ENCODE measurements around the gene GPC6. TPM values are rescaled to one million over a fixed set of nuclear protein-coding genes. Genes with fewer than 3 reads are reported as not detected.

GPC6 gene
- total RNA-seq, 2 experiments from 2014 or later = not detected

GRCh38 chr13:93687261-93687660 lies 460.7 kb downstream of the GPC6 start:
- Mint-ChIP-seq H3K4me1 (ENCODE audit: low read depth) (no peaks in the 10 kb centered on the region), H3K36me3 (no peaks in the 10 kb centered on the region), H3K4me3 (no peak overlapping the region), H3K27me3 (peaks cover 3% of the 10 kb centered on the region), H3K9me3 (no peaks in the 10 kb centered on the region), H3K27ac (no peak overlapping the region)
- intact Hi-C loops (cut with micrococcal nuclease) = no loop called here
- DNase-seq = no peak
- ChIA-PET CTCF (no interaction called here), POLR2A (no interaction called here)

- DNase-seq = no peak
- intact Hi-C loops (cut with micrococcal nuclease) = no loop called here
- CTCF ChIA-PET = no interaction called here
- H3K36me3 Mint-ChIP-seq = no peaks in the 10 kb centered on the region
- peaks cover 3% of the 10 kb centered on the region for H3K27me3 Mint-ChIP-seq
- no peak overlapping the region for H3K27ac Mint-ChIP-seq
- no peak overlapping the region for H3K4me3 Mint-ChIP-seq
- no peaks in the 10 kb centered on the region for H3K4me1 Mint-ChIP-seq (ENCODE audit: low read depth)
- no peaks in the 10 kb centered on the region for H3K9me3 Mint-ChIP-seq
- POLR2A ChIA-PET = no interaction called here
These were observed 462.7 kb downstream of the GPC6 start for GRCh38 chr13:93689333-93689732.

GRCh38 chr13:93690139-93690538 lies 463.5 kb downstream of the GPC6 start:
- Mint-ChIP-seq H3K9me3 (no peaks in the 10 kb centered on the region), H3K4me3 (no peak overlapping the region), H3K27ac (no peak overlapping the region), H3K36me3 (no peaks in the 10 kb centered on the region), H3K4me1 (ENCODE audit: low read depth) (no peaks in the 10 kb centered on the region), H3K27me3 (peaks cover 3% of the 10 kb centered on the region)
- ChIA-PET CTCF (no interaction called here), POLR2A (no interaction called here)
- no peak for DNase-seq
- intact Hi-C loops (cut with micrococcal nuclease) = no loop called here

GRCh38 chr13:93698016-93698613 lies 471.5 kb downstream of the GPC6 start:
- no peaks in the 10 kb centered on the region for H3K36me3 Mint-ChIP-seq
- POLR2A ChIA-PET = no interaction called here
- intact Hi-C loops (cut with micrococcal nuclease) = no loop called here
- peaks cover 9% of the 10 kb centered on the region for H3K9me3 Mint-ChIP-seq
- no peaks in the 10 kb centered on the region for H3K4me1 Mint-ChIP-seq (ENCODE audit: low read depth)
- H3K4me3 Mint-ChIP-seq = no peak overlapping the region
- H3K27me3 Mint-ChIP-seq = no peaks in the 10 kb centered on the region
- no peak for DNase-seq
- CTCF ChIA-PET = no interaction called here
- H3K27ac Mint-ChIP-seq = no peak overlapping the region

GRCh38 chr13:93700115-93700514 lies 473.5 kb downstream of the GPC6 start:
- ChIA-PET CTCF (no interaction called here), POLR2A (no interaction called here)
- H3K9me3 Mint-ChIP-seq = peaks cover 9% of the 10 kb centered on the region
- no peaks in the 10 kb centered on the region for H3K27me3 Mint-ChIP-seq
- no peak overlapping the region for H3K4me3 Mint-ChIP-seq
- no peaks in the 10 kb centered on the region for H3K4me1 Mint-ChIP-seq (ENCODE audit: low read depth)
- H3K36me3 Mint-ChIP-seq = no peaks in the 10 kb centered on the region
- no peak for DNase-seq
- H3K27ac Mint-ChIP-seq = no peak overlapping the region
- intact Hi-C loops (cut with micrococcal nuclease) = no loop called here

- Mint-ChIP-seq H3K4me1 (ENCODE audit: low read depth) (no peaks in the 10 kb centered on the region), H3K27me3 (peaks cover 1% of the 10 kb centered on the region)
- CTCF ChIA-PET = no interaction called here
These were observed 481.9 kb downstream of the GPC6 start for GRCh38 chr13:93708308-93709075.

GRCh38 chr13:93709506-93710244 lies 483.1 kb downstream of the GPC6 start:
- Mint-ChIP-seq H3K36me3 (no peaks in the 10 kb centered on the region), H3K4me1 (ENCODE audit: low read depth) (no peaks in the 10 kb centered on the region), H3K4me3 (no peak overlapping the region), H3K27me3 (peaks cover 1% of the 10 kb centered on the region), H3K27ac (no peak overlapping the region), H3K9me3 (peaks cover 12% of the 10 kb centered on the region)
- no peak for DNase-seq
- CTCF ChIA-PET = no interaction called here
- intact Hi-C loops (cut with micrococcal nuclease) = no loop called here
- POLR2A ChIA-PET = no interaction called here

More at GRCh38 chr13:93708308-93709075, 481.9 kb downstream of the GPC6 start:
- POLR2A ChIA-PET = no interaction called here
- DNase-seq = no peak
- no peak overlapping the region for H3K4me3 Mint-ChIP-seq
- intact Hi-C loops (cut with micrococcal nuclease) = no loop called here
- peaks cover 3% of the 10 kb centered on the region for H3K9me3 Mint-ChIP-seq
- no peaks in the 10 kb centered on the region for H3K36me3 Mint-ChIP-seq
- no peak overlapping the region for H3K27ac Mint-ChIP-seq

GRCh38 chr13:93714171-93714570 lies 487.6 kb downstream of the GPC6 start:
- ChIA-PET CTCF (no interaction called here), POLR2A (no interaction called here)
- H3K9me3 Mint-ChIP-seq = peaks cover 22% of the 10 kb centered on the region
- peaks cover 1% of the 10 kb centered on the region for H3K27me3 Mint-ChIP-seq
- no peak overlapping the region for H3K4me3 Mint-ChIP-seq
- no peak overlapping the region for H3K27ac Mint-ChIP-seq
- no peaks in the 10 kb centered on the region for H3K36me3 Mint-ChIP-seq
- DNase-seq = no peak
- no peaks in the 10 kb centered on the region for H3K4me1 Mint-ChIP-seq (ENCODE audit: low read depth)
- intact Hi-C loops (cut with micrococcal nuclease) = no loop called here

- Mint-ChIP-seq H3K36me3 (no peaks in the 10 kb centered on the region), H3K9me3 (peaks cover 24% of the 10 kb centered on the region), H3K4me3 (no peak overlapping the region), H3K4me1 (ENCODE audit: low read depth) (no peaks in the 10 kb centered on the region), H3K27ac (no peak overlapping the region), H3K27me3 (peaks cover 1% of the 10 kb centered on the region)
- ChIA-PET POLR2A (no interaction called here), CTCF (no interaction called here)
- intact Hi-C loops (cut with micrococcal nuclease) = no loop called here
- no peak for DNase-seq
These were observed 489.3 kb downstream of the GPC6 start for GRCh38 chr13:93715866-93716265.

- intact Hi-C loops (cut with micrococcal nuclease) = no loop called here
- CTCF ChIA-PET = no interaction called here
These were observed 490.0 kb downstream of the GPC6 start for GRCh38 chr13:93716623-93717022.

GRCh38 chr13:93721483-93721882 lies 494.9 kb downstream of the GPC6 start:
- CTCF ChIA-PET = no interaction called here
- DNase-seq = no peak
- Mint-ChIP-seq H3K4me3 (no peak overlapping the region), H3K4me1 (ENCODE audit: low read depth) (no peaks in the 10 kb centered on the region), H3K27ac (no peak overlapping the region), H3K9me3 (peaks cover 11% of the 10 kb centered on the region), H3K36me3 (no peaks in the 10 kb centered on the region), H3K27me3 (no peaks in the 10 kb centered on the region)
- intact Hi-C loops (cut with micrococcal nuclease) = no loop called here
- POLR2A ChIA-PET = no interaction called here

More at GRCh38 chr13:93716623-93717022, 490.0 kb downstream of the GPC6 start:
- Mint-ChIP-seq H3K4me3 (no peak overlapping the region), H3K27me3 (peaks cover 1% of the 10 kb centered on the region), H3K9me3 (peaks cover 27% of the 10 kb centered on the region), H3K4me1 (ENCODE audit: low read depth) (no peaks in the 10 kb centered on the region), H3K27ac (no peak overlapping the region), H3K36me3 (no peaks in the 10 kb centered on the region)
- no peak for DNase-seq
- POLR2A ChIA-PET = no interaction called here

GRCh38 chr13:93723316-93723715 lies 496.7 kb downstream of the GPC6 start:
- DNase-seq = no peak
- H3K36me3 Mint-ChIP-seq = no peaks in the 10 kb centered on the region
- H3K4me1 Mint-ChIP-seq (ENCODE audit: low read depth) = no peaks in the 10 kb centered on the region
- intact Hi-C loops (cut with micrococcal nuclease) = no loop called here
- ChIA-PET CTCF (no interaction called here), POLR2A (no interaction called here)
- H3K4me3 Mint-ChIP-seq = no peak overlapping the region
- H3K9me3 Mint-ChIP-seq = peaks cover 5% of the 10 kb centered on the region
- H3K27me3 Mint-ChIP-seq = no peaks in the 10 kb centered on the region
- H3K27ac Mint-ChIP-seq = no peak overlapping the region

- intact Hi-C loops (cut with micrococcal nuclease) = no loop called here
- Mint-ChIP-seq H3K27me3 (no peaks in the 10 kb centered on the region), H3K4me1 (ENCODE audit: low read depth) (no peaks in the 10 kb centered on the region), H3K9me3 (peaks cover 5% of the 10 kb centered on the region), H3K4me3 (no peak overlapping the region), H3K27ac (no peak overlapping the region), H3K36me3 (no peaks in the 10 kb centered on the region)
- ChIA-PET CTCF (no interaction called here), POLR2A (no interaction called here)
- no peak for DNase-seq
These were observed 497.6 kb downstream of the GPC6 start for GRCh38 chr13:93724187-93724586.
